Cardiac fibroblast (primary cell): ENCODE measurements around the gene GARNL3.

Experiments
- DNase-seq, 2 donors: peaks; one replicate each; pipeline versions ENCODE4 v3.0.0 to v3.0.0-alpha.2; 2010; ENCODE audit warnings: low read depth in 2 of 2
- H3K4me3 ChIP-seq, 2 donors: replicated peaks in 1 of 2; 1 replicate in 1 of 2; 2 replicates in 1 of 2; pipeline ENCODE4 v1.5.1; 2011; ENCODE audit warnings: low read depth in 2 of 2, low read length in 2 of 2, mild to moderate bottlenecking in 2 of 2, moderate library complexity in 1 of 2
- TF ChIP-seq, protein P1 (sequence below): IDR thresholded peaks from one replicate; pipeline ENCODE4 v1.5.1; 2011; ENCODE audit warnings: low read depth, mild to moderate bottlenecking, low read length, inconsistent platforms

Gene GARNL3

DNA sequence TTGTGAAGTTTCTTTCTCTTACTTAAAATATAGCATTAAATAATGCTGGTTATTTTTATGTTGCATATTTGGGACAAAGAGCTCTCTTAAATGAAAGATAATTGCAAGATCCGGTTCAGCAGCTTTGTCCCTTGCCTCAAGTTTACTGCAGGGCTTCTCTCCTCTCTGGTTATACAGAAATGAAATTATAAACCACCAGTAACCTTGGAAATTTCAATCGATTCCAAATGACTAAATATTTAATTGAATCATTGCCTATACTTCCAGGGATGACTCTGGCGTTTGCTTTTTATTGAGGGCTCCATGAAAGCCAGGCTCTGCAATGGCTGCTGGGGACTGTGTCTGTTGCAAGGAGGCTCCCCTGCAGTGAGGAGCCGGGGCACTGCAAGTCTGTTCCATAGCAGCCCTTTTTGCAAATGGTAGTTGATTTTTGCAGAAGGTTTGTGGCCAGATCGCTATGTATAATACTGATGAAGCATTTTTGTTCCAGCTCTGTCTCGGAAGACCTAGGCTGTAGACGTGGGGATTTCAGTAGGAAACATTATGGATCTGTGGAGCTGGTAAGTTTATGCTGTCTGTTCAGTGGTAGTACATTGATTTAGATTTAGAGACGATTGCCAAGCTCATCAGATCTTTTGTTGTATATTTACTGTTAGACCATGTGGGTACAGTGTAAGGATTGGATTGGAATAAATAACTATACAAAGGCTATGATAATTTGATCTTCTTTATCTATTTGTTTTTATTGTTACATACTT is at the start of gene GARNL3:
GARNL3 (plus strand) TSS at position 313 of the 758 bp plus-strand sequence; CDS start at position 417, 104 bp downstream.
- TF ChIP-seq, protein P1, sequence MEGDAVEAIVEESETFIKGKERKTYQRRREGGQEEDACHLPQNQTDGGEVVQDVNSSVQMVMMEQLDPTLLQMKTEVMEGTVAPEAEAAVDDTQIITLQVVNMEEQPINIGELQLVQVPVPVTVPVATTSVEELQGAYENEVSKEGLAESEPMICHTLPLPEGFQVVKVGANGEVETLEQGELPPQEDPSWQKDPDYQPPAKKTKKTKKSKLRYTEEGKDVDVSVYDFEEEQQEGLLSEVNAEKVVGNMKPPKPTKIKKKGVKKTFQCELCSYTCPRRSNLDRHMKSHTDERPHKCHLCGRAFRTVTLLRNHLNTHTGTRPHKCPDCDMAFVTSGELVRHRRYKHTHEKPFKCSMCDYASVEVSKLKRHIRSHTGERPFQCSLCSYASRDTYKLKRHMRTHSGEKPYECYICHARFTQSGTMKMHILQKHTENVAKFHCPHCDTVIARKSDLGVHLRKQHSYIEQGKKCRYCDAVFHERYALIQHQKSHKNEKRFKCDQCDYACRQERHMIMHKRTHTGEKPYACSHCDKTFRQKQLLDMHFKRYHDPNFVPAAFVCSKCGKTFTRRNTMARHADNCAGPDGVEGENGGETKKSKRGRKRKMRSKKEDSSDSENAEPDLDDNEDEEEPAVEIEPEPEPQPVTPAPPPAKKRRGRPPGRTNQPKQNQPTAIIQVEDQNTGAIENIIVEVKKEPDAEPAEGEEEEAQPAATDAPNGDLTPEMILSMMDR, result no peak
- no peak within 1 kb of the TSS for H3K4me3 ChIP-seq
- no peak for DNase-seq

DNA sequence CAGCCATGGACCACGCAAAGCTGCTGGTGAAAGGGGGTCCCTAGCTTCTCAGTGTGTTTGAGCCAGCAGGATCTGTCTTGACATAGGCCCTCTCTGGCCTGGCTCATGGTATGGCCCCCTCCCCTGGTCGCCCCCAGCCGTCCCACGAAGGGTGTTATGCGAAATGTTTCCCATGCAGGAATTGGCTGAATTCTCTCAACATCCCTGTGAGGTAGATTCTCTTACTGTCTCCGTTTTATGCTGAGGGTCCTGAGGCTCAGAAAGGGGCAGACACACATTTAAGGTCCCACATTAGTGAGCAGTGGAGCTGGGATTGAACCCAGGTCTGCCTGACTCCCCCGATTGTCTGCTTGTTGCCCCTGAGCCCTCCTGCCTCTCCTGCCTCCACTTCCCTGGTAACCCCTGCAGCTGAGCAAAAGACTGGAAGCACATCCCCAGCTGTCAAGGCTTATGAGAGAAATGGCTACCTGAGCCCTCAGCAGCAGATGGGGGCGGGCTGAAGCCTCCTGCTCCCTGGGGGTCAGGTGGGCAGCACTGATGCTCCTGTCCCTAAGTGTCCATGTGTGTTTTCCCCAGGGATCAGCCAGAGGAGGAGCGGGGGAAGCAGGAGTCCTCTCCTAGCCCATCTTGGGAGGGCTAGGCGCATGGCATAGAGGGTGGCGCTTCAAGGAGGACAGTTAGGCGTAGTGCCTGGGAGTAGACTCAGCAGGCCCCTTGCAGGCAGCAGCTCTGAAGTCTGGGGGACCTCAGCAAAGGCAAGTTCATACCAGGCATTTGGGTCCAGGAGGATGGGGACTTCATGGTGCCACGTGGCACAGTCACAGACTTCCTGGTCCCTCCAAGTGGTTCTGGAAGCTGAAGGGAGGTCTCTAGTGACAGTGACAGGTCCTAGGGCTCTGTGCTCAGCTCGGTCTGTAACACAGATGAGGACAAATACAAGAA is 49.0 kb upstream of the GARNL3 start:
- no peak overlapping the region for H3K4me3 ChIP-seq
- TF ChIP-seq, protein P1, result no peak
- no peak for DNase-seq

DNA sequence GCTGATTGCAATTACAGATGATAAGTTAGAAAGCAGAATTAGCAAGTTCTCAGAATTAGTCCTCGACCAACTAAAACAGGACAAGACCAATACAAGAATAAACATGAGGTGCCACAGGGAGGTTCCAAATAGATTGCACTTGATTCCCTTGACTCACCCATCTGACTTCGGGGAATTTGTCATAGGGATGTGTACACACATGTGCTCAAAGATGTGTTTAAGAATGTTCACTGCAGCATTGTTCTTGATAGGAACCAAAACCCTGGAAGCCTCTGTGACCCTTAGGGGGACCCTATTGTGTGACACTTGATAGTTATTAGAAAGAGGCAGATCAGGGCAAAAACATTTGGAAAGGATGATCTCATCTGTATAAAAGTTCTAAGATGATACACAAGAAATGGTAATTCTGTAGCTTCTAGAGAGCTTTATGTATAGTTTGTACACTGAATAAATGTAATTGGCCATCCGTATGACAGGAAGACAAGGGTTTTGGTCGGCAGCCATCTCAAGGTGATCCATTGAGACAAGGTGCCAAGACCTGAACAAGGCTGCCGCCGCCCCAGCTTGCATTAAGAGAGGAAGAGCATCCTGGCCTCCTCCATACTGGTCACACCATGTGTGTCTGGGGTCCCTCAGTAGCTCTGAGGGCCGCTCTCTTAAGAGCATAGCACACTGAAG is 48.2 kb upstream of the GARNL3 start:
- DNase-seq, result no peak
- H3K4me3 ChIP-seq, result no peak overlapping the region
- TF ChIP-seq, protein P1, result no peak

DNA sequence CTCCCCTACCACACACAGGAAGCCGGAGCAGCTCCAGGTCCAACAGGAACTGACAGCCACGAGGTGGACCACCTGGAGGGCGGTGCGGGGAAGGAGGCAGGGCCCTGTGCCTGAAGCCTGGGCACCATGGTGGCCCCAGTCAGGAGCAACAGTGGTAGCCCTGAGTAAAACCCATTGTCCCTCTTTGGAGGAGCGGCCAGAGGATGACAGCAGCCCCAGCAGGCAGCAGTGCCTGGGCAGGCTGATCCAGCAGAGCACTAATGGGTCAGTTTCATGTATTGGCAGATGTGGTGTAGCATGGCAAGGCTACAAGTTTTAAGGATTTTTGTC is 47.7 kb upstream of the GARNL3 start:
- no peak for DNase-seq
- H3K4me3 ChIP-seq, result no peak overlapping the region
- TF ChIP-seq, protein P1, result no peak

- TF ChIP-seq, protein P1, result no peak
- no peak overlapping the region for H3K4me3 ChIP-seq
- DNase-seq, result no peak
Measured at GRCh38 chr9:127218818-127219217, 45.8 kb upstream of the GARNL3 start.

DNA sequence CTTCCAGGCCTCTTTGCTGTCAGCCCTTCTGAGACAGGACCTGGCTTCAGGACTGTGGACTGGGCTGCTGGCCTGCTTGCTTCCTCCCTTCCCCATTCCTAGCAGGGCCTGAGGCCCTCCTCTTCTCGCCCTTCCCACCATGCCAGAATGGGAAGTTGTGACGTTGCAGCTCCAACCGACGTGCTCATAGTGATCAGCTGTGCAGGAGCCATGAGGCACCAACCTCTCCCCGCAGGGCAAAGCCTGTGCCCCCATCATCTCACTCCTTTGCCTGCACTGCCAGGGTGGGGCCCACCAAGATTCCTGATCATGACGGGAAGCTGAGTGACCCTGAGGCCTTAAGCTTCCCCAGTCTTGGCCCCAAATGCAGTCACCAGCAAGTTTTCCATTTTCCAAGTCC is 45.1 kb upstream of the GARNL3 start:
- TF ChIP-seq, protein P1, result no peak
- no peak overlapping the region for H3K4me3 ChIP-seq
- DNase-seq, result no peak
